Right lobe of liver (tissue), 6 donors: Measurements from ENCODE around the gene PLS3. TPM values are rescaled to one million over a fixed set of nuclear protein-coding genes. Genes with fewer than 3 reads are reported as not detected.
A peak's percentile ranks its signal among the peaks of the same experiment; 100 is the strongest.

ENCODE experiments used
- ATAC-seq, 4 donors: fragments of 200-7000 bp; cut with Tn5 transposase; one replicate each; pipeline ENCODE4 v1.9.1; 2020; ENCODE audit warnings: mild to moderate bottlenecking in 4 of 4, moderate library complexity in 4 of 4
- DNase-seq, 3 donors: peaks; one replicate each; pipeline ENCODE4 v3.0.0-alpha.2; 2020
- H3K27ac ChIP-seq, 3 donors: fragments of 200-600 bp; one replicate each; pipeline ENCODE4 v1.8.0; 2022
- H3K27me3 ChIP-seq, 2 donors: fragments of 200-600 bp; one replicate each; pipeline ENCODE4 v1.8.0; 2022
- H3K36me3 ChIP-seq, 4 donors: fragments of 200-600 bp; sonication (generic) in 1 of 4; one replicate each; pipeline versions ENCODE4 v1.5.1 to v1.8.0; 2017 to 2022; ENCODE audit warnings: control low read depth in 1 of 4
- H3K4me1 ChIP-seq, 4 donors: fragments of 200-600 bp; sonication (generic) in 1 of 4; one replicate each; pipeline versions ENCODE4 v1.5.1 to v1.8.0; 2017 to 2022; ENCODE audit warnings: control low read depth in 1 of 4
- H3K4me3 ChIP-seq, 3 donors: fragments of 200-600 bp; one replicate each; pipeline ENCODE4 v1.8.0; 2022
- H3K9me3 ChIP-seq, 4 donors: fragments of 200-600 bp; sonication (generic) in 1 of 4; one replicate each; pipeline versions ENCODE4 v1.5.1 to v1.8.0; 2017 to 2022; ENCODE audit warnings: control low read depth in 1 of 4
- CTCF ChIP-seq, 4 donors: fragments of 200-600 bp in 3 of 4; fragments of 450-650 bp in 1 of 4; IDR thresholded peaks; one replicate each; pipeline versions ENCODE4 v1.5.1 to v1.8.0; 2016 to 2022; ENCODE audit warnings: antibody characterized with exemption in 4 of 4, mild to moderate bottlenecking in 2 of 4
- POLR2A ChIP-seq: fragments of 450-650 bp; IDR thresholded peaks from one replicate; pipeline ENCODE4 v1.6.1; 2017; ENCODE audit warnings: antibody characterized with exemption, mild to moderate bottlenecking
- WGBS: methylation state at CpG from one replicate; pipeline ENCODE4 v1.1.6; 2018; ENCODE audit warnings: low coverage, low lambda C conversion rate; ENCODE audit not compliant: insufficient coverage; ENCODE audit errors: missing lambda C conversion rate; 5-methylcytosine and 5-hydroxymethylcytosine counted together
- intact Hi-C, 2 donors: fragments of 100-400 bp; cut with DNase I; formaldehyde crosslinking; loops; one replicate each; pipeline versions ENCODE4 v1.11.2 to v1.14.1; 2022
- total RNA-seq, 6 experiments: library from RNA; depleted of rRNA in 2 of 6; stranded (reverse); fragments of >200 nt in 2 of 6; fragmentation: NEBNext Ultra II Directional in 3 of 6; extraction: Animal tissue kit (Norgen Biotek cat#: 25700) in 3 of 6; gene quantifications; one replicate each; pipeline versions ENCODE4 v1.1.0 to v1.2.4, GENCODE V29; 2016 to 2023
- donor health status: DM: no; HTN: yes; CAD: no.
- donor health status: DM: no; HTN: no; CAD: no.
- donor health status: DM: no; HTN: no; CAD: no.
- donor health status: DM: no; HTN: yes; CAD: no.
- donor health status: DM: no; HTN: yes; CAD: no.

Gene PLS3
- total RNA-seq, 6 experiments from 2014 or later: 85.3 to 239 (median 114) TPM

DNA sequence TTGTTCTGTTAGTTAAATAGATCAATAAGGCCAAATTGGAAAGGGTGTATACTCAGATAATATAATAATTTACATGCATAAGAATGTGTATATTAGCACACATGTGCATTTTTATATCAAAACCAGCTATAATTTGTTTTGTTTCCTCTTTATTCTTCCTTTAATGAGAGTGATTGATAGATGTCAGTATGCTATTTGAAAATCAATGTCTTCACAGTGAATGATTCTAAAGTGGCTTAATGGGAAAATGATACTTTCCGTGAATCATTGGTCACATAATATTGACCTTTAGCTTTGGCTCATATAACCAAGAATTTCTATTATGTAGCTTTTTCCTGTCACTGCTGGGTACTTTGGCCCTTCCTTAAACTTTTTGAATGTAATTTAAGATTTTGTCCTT, 48.6 kb downstream of the PLS3 start:
- H3K9me3 ChIP-seq: no peaks in the 10 kb centered on the region
- ATAC-seq: peak in 1 of 4 donors; percentile 29
- no peaks in the 10 kb centered on the region for H3K36me3 ChIP-seq
- intact Hi-C loops: no loop called here
- H3K4me1 ChIP-seq: peaks cover 0 to 8% (median 2%) of the 10 kb centered on the region in 4 donors
- H3K27me3 ChIP-seq: no peaks in the 10 kb centered on the region
- WGBS: 27% methylated on average over 1 of the region's 1 CpG
- no peak for TF ChIP-seq POLR2A
- no peak for TF ChIP-seq CTCF (IDR thresholded peaks at IDR 0.05)
- no peak overlapping the region for H3K27ac ChIP-seq
- DNase-seq: no peak
- H3K4me3 ChIP-seq: no peak overlapping the region

- ATAC-seq (peak in 1 of 4 donors; percentile 45), DNase-seq (no peak)
- Histone ChIP-seq H3K36me3 (peaks cover 0 to 1% (median 0%) of the 10 kb centered on the region in 4 donors), H3K4me1 (no peaks in the 10 kb centered on the region), H3K27me3 (peaks cover 0 to 3% of the 10 kb centered on the region in 2 donors), H3K4me3 (no peak overlapping the region), H3K27ac (peak overlapping the region in 1 of 3 donors; percentile 30), H3K9me3 (no peaks in the 10 kb centered on the region)
- no peak for TF ChIP-seq POLR2A
- TF ChIP-seq CTCF (IDR thresholded peaks at IDR 0.05): no peak
- intact Hi-C loops: no loop called here
- whole genome bisulfite sequencing: 46% methylated on average over 5 of the region's 5 CpGs
Measured at GRCh38 chrX:115616943-115617563, 56.1 kb downstream of the PLS3 start.

GRCh38 chrX:115622534-115622933, 61.6 kb downstream of the PLS3 start:
- peaks cover 0 to 3% of the 10 kb centered on the region in 2 donors for H3K27me3 ChIP-seq
- no peaks in the 10 kb centered on the region for H3K9me3 ChIP-seq
- H3K4me1 ChIP-seq: no peaks in the 10 kb centered on the region
- no peak overlapping the region for H3K4me3 ChIP-seq
- no peak overlapping the region for H3K27ac ChIP-seq
- intact Hi-C loops: no loop called here
- DNase-seq (no peak), ATAC-seq (no peak)
- TF ChIP-seq CTCF (IDR thresholded peaks at IDR 0.05): no peak
- no peak for TF ChIP-seq POLR2A
- no peaks in the 10 kb centered on the region for H3K36me3 ChIP-seq
- WGBS: 39% methylated on average over 4 of the region's 4 CpGs

- TF ChIP-seq CTCF (IDR thresholded peaks at IDR 0.05) (no peak), POLR2A (no peak)
- DNase-seq (no peak), ATAC-seq (no peak)
- Histone ChIP-seq H3K36me3 (no peaks in the 10 kb centered on the region), H3K4me1 (no peaks in the 10 kb centered on the region), H3K27ac (no peak overlapping the region), H3K4me3 (no peak overlapping the region), H3K9me3 (no peaks in the 10 kb centered on the region), H3K27me3 (peaks cover 0 to 3% of the 10 kb centered on the region in 2 donors)
- 67% methylated on average over 1 of the region's 1 CpG for WGBS
- intact Hi-C loops: no loop called here
Measured at GRCh38 chrX:115624916-115625315, 63.9 kb downstream of the PLS3 start.
